HUDEP-2 (cell line): ENCODE data around the gene SPIRE1.

Experiments used
- DNase-seq, 76 experiments: peaks; one replicate each; lab custom pipeline; 2025; ENCODE audit not compliant: unreplicated experiment in 76 of 76; lab: John Stamatoyannopoulos, UW

Gene SPIRE1

GRCh38 chr18:12456441-12456840 is 201.5 kb downstream of the SPIRE1 start:
- no peak for DNase-seq

GRCh38 chr18:12455496-12455895 is 202.4 kb downstream of the SPIRE1 start:
- DNase-seq = no peak

- no peak for DNase-seq
These were observed 205.1 kb downstream of the SPIRE1 start for GRCh38 chr18:12452784-12453183.

- no peak for DNase-seq
These were observed 206.5 kb downstream of the SPIRE1 start for GRCh38 chr18:12451428-12451827.

GRCh38 chr18:12449051-12449785 is 208.7 kb downstream of the SPIRE1 start:
- DNase-seq = no peak

GRCh38 chr18:12445554-12445953 is 212.4 kb downstream of the SPIRE1 start:
- no peak for DNase-seq

- DNase-seq = no peak
These were observed 214.4 kb downstream of the SPIRE1 start for GRCh38 chr18:12443551-12443950.

GRCh38 chr18:12442946-12443345 is 215.0 kb downstream of the SPIRE1 start:
- DNase-seq = no peak

- no peak for DNase-seq
These were observed 216.4 kb downstream of the SPIRE1 start for GRCh38 chr18:12441475-12442034.

- no peak for DNase-seq
These were observed 219.7 kb downstream of the SPIRE1 start for GRCh38 chr18:12438257-12438656.

- DNase-seq = no peak
These were observed 222.0 kb downstream of the SPIRE1 start for GRCh38 chr18:12435867-12436266.

- DNase-seq = no peak
These were observed 223.4 kb downstream of the SPIRE1 start for GRCh38 chr18:12434541-12434929.

GRCh38 chr18:12433829-12434540 is 223.9 kb downstream of the SPIRE1 start:
- DNase-seq = no peak

- DNase-seq = no peak
These were observed 225.0 kb downstream of the SPIRE1 start for GRCh38 chr18:12432881-12433280.

GRCh38 chr18:12432196-12432595 is 225.7 kb downstream of the SPIRE1 start:
- DNase-seq = no peak

- DNase-seq = no peak
These were observed 226.3 kb downstream of the SPIRE1 start for GRCh38 chr18:12431561-12431960.

- DNase-seq = no peak
These were observed 227.5 kb downstream of the SPIRE1 start for GRCh38 chr18:12430137-12430990.

GRCh38 chr18:12429556-12429955 is 228.4 kb downstream of the SPIRE1 start:
- no peak for DNase-seq

- DNase-seq = no peak
These were observed 229.0 kb downstream of the SPIRE1 start for GRCh38 chr18:12428923-12429322.

- no peak for DNase-seq
These were observed 231.0 kb downstream of the SPIRE1 start for GRCh38 chr18:12426924-12427323.

- no peak for DNase-seq
These were observed 233.7 kb downstream of the SPIRE1 start for GRCh38 chr18:12424252-12424651.
